GM18507 (cell line): ENCODE data around the gene HS3ST4.
A peak's percentile ranks its signal among the peaks of the same experiment; 100 is the strongest.

Experiments used
- DNase-seq: peaks from one replicate; pipeline ENCODE4 v3.0.0; 2011; ENCODE audit warnings: low read depth; ENCODE audit not compliant: insufficient read length; ENCODE audit errors: extremely low spot score
- FAIRE-seq: peaks from 2 replicates; lab custom pipeline; 2011; peaks lifted over from hg19 to GRCh38; lab: Jason Lieb, UNC

Gene HS3ST4

GRCh38 chr16:25799816-25800215 lies 108.1 kb downstream of the HS3ST4 start:
- DNase-seq (no peak), FAIRE-seq (no peak)

DNA sequence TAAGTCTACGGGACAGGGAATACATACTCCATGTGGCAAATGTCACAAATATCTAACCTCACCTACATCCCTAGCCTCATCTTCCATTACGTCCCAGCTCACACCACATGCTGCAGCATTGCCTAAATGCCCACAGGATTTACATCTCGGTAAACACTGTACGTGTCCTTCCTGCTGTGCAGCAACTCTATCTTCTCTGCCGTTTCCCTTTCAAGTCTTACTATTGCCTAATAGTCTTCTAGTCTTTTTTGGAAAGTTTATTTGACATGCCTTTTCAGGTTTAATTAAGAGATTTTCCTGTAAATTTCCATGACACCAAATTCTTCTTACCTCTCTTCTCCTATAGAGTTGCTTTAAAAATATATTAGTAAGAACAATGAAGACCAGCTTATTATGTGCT lies 120.5 kb downstream of the HS3ST4 start:
- FAIRE-seq (no peak), DNase-seq (no peak)

- no peak for FAIRE-seq
- DNase-seq: no peak
Measured at GRCh38 chr16:25817295-25817694, 125.5 kb downstream of the HS3ST4 start.

GRCh38 chr16:25817876-25818275 lies 126.1 kb downstream of the HS3ST4 start:
- no peak for DNase-seq
- no peak for FAIRE-seq

DNA sequence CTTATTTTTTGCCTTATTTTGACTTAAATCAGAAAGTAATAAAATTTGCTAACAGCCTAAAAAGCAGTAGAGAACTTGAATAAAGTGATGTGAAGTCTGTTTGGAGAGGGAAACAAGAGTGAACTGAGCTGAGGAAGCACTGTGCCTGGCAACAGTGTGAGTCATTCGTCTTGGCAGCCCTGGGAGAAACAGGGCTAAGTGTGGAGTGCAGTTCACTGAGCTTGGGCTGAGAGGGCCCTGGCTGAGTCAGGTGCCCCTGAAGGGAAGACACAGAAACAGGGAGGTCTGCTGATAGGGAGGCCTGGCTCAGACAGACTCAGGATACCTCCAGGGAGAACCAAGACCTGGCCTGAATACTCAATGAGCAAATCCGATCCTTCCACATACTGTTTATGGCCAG lies 132.1 kb downstream of the HS3ST4 start:
- no peak for FAIRE-seq
- no peak for DNase-seq

GRCh38 chr16:25827709-25828108 lies 135.9 kb downstream of the HS3ST4 start:
- FAIRE-seq: no peak

GRCh38 chr16:25828510-25828909 lies 136.8 kb downstream of the HS3ST4 start:
- FAIRE-seq (no peak), DNase-seq (no peak)

More at GRCh38 chr16:25827709-25828108, 135.9 kb downstream of the HS3ST4 start:
- DNase-seq: no peak

DNA sequence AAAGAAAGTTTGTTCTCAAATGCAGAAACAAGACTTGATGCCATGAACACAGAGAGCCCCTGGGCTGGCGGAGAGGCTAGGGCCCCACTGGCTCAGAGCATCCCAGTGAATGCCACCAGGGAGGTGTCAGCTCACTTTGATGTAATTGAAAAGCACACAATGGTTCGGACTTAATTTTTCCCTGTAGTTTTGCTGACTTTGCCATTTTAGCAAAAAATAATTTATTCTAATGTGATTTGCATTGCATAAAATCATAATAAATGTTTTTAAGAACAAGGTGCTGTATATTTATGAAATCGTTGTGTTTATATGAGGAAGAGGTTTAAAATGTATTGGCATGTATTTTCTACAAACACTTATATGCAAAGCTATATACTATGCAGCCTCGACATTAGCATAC lies 140.5 kb downstream of the HS3ST4 start:
- DNase-seq: no peak
- FAIRE-seq: no peak

GRCh38 chr16:25834101-25834500 lies 142.3 kb downstream of the HS3ST4 start:
- DNase-seq: no peak
- FAIRE-seq: no peak

DNA sequence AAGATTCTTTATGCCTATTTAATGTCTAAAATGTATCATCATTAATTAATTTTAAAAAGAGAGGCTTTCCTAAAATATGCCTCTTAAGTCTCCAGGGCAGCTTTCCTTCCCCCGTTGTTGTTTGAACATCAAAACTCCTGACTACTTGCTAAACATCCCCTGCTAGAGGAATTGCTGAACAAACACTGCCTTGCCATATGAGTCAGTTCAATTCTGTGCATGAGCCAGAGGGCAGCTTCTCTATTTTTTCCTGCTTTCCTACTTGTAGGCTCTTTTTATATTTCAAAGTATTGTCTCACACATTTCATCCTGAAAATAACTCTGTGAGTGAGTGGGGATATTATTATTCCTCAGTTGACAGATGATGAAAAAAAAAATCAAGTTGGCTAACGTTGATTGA lies 143.4 kb downstream of the HS3ST4 start:
- no peak for FAIRE-seq
- no peak for DNase-seq

DNA sequence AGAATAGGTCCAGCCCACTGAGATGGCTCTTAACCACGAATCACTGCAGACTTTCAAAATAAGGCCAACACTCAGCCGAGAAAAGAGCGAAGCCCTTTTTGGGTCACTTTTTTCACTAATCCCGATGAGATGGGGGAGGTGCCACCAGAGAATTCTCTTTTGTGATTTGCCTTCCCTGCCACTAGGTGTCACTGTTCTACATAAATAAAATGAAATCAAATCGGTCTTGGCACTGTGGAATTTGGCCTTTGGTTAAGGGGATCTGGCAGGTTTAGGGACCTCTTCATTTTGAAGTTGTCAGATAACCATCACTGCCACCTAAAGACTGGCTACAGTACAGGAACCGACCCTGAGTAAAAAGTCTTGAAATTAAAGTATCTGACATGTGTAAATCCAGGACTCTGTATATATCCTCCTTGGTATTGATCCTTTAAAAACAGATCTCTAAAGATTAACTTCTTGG lies 147.0 kb downstream of the HS3ST4 start:
- peak; percentile 84 for FAIRE-seq
- no peak for DNase-seq

DNA sequence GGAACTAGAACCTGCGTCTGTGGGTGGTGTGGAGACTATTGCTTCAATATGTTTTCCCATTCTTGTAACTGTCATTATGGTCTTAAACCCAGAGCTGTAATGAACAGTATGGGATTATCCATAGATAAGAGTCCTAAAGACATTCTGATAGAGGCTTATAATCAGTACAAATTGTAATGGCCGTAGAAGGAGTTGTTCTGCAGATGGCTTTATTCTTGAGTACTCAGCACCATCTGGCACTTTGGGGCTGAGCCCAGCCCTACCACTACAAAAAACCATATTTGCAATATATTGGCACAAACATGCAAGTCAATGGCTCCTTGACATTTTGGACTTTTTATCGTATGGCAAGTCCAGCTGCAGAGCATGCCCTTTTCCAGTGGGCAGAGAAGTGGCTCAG lies 150.0 kb downstream of the HS3ST4 start:
- DNase-seq (no peak), FAIRE-seq (no peak)

GRCh38 chr16:25845901-25846300 lies 154.1 kb downstream of the HS3ST4 start:
- no peak for FAIRE-seq
- no peak for DNase-seq

GRCh38 chr16:25854141-25854540 lies 162.4 kb downstream of the HS3ST4 start:
- DNase-seq (no peak), FAIRE-seq (no peak)

DNA sequence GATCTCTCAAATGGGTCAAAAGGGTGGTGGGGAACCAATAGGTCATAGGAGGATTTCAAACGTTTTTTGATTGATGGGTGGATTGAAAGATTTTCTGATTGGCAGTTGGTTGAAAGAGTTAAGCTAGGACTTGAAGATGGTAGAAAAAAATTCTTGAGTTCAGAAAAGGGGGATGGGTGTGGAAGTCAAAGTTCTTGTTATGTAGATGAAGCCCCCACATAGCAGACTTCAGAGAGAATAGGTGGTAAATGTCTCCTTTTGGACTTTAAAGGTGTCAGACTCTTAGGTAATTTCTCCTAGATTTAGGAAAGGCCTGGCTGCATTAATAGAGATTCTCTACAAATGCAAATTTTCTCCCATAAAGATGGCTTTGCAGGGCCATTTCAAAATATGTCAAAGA lies 163.3 kb downstream of the HS3ST4 start:
- no peak for FAIRE-seq
- no peak for DNase-seq

DNA sequence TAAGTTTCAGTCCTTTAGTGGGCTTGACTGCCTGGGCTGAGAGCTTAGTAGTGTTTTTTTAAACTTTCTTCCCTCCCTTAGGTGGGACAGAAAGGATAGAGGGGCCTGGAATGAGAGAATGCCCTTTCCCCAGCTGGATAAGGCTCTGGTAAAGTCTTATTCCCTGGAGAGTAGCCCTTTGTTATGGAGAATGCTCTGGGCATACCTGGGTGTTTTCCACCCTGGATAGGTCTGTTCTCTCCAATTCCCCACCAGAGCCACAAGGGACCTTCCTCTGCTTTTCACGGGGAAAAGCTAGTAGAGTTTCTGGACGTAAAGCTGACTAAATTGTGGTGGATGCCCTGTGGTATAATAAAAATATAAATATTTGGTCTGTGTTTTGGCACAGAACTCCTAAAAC lies 164.1 kb downstream of the HS3ST4 start:
- FAIRE-seq (no peak), DNase-seq (no peak)

DNA sequence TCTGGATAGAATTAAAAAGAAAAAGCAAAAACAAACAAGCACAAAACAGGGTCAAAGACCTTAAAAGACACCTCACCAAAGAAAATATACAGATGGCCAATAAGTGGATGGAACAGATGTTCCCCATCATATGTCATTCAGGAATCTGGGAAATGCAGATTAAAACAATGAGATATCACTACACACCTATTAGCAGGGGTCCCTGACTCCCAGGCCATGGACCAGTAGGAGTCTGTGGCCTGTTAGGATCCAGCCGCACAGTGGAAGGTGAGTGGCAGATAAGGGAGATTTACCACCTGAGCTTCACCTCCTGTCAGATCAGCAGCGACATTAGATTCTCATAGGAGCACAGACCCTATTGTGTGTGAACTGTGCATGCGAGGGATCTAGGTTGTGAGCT lies 167.9 kb downstream of the HS3ST4 start:
- FAIRE-seq (no peak), DNase-seq (no peak)

DNA sequence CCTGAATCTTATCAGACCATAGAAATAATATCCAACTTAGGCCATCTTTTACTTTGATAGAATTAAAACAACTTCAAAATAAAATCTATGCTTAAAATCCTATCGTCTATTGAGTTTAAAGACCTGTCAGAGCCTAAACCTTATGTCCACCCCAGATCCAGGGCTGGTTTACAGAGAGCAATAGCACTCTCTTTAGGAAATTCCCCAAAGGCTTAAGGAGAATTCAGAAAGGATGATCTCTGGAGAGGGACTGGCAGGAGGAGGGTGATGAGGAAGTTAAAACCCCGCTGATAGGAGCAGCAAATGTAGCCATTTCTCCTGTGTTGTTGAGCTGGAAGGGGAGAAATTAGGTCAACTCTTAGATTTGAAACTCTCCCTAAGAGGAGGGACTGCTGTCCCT lies 175.3 kb downstream of the HS3ST4 start:
- no peak for FAIRE-seq
- no peak for DNase-seq

- DNase-seq (no peak), FAIRE-seq (no peak)
Measured at GRCh38 chr16:25868106-25868505, 176.3 kb downstream of the HS3ST4 start.

DNA sequence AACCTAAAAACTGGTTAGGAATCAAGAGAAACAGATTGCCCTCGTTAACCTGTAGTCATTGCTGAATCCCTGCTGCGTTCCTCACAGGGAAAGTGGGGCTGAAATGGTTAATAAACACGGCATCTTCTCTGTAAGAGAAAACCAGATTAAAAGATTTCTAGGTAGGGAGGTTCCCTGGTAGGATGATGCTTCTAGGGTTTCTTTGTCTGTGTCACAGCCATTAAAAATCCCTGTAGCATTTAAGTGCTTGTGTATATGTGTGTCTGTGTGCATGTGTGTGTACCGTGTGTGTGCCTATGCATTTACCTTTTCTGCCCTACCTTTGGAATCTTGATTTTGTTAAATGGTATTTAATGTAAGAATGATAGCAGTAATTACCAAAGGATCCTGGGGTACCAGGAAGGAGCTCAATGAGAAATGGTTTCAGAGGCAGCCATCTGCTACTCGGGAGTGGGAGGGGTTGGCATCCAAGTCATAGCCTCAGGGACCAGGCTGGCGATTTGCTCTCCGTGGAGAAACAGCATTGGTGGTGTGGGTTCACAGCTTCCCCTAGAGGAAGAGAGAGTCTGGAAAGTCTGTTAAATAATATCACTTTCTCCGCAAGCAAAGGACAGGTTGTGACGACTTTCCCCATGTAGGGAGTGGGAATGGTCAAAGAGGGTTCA lies 177.1 kb downstream of the HS3ST4 start:
- no peak for DNase-seq
- no peak for FAIRE-seq

DNA sequence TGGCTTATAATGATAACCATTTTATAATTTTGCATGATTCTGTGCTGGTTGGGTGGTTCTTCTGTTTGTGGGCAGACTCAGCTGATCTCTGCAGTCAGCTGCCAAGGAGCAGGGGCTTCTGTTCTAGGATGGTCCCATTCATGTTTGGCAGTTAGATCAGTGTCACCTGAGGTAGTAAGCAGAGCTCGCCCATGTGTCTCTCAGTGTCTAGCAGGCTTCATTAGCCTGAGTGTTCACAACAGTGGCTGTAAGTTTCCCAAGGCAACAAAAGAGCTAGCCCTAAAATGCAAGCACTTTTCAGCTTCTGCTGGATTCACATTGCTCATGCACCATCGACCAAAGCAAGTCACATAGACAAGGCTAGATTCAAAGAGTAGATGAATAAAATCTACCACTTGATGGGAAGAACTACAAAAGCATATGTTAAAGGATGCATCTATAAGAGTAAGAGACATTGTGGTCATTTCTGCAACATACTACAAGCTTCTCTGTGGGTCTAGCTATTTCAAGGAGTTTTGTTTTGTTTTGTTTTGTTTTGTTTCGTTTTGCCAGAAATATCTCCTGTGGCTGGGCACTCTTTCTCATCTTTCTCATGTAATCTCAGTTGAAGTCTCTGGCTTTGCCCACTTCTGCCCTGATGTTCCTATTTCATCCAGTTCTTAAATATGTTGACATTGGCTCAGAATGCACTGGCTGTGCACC lies 180.8 kb downstream of the HS3ST4 start:
- FAIRE-seq (no peak), DNase-seq (no peak)
